Common myeloid progenitor, CD34-positive (primary cell): ENCODE results near the gene PLCL1.
A peak's percentile ranks its signal among the peaks of the same experiment; 100 is the strongest.

Experiments
- CTCF ChIA-PET: fragments of 350-600 bp; sonication (Branson Sonifier 250); formaldehyde crosslinking; loops from one replicate; lab custom pipeline; 2021; ENCODE audit warnings: antibody characterized with exemption; lab: Charles Lee
- POLR2A ChIA-PET: fragments of 350-600 bp; sonication (Branson Sonifier 250); formaldehyde crosslinking; loops from one replicate; lab custom pipeline; 2021; ENCODE audit warnings: antibody characterized with exemption; lab: Charles Lee
- DNase-seq, 3 donors: peaks; one replicate each; pipeline versions ENCODE4 v3.0.0 to v3.0.0-alpha.2; 2013
- H3K27ac ChIP-seq, 2 experiments: 1 replicate in 1 of 2; 2 replicates in 1 of 2; pipeline ENCODE4 v1.7.0; 2013; ENCODE audit warnings: inconsistent platforms in 2 of 2, low read length in 2 of 2, mild to moderate bottlenecking in 2 of 2, low read depth in 1 of 2, moderate library complexity in 1 of 2; ENCODE audit not compliant: severe bottlenecking in 2 of 2, insufficient read depth in 1 of 2, poor library complexity in 1 of 2
- H3K27me3 ChIP-seq, 5 experiments: replicated peaks in 2 of 5; 1 replicate in 3 of 5; 2 replicates in 2 of 5; pipeline versions ENCODE4 v1.6.1 to v1.7.0; 2013; ENCODE audit warnings: low read length in 4 of 5, mild to moderate bottlenecking in 2 of 5, moderate library complexity in 2 of 5, inconsistent platforms in 1 of 5; ENCODE audit not compliant: insufficient read depth in 5 of 5, control insufficient read depth in 4 of 5
- H3K36me3 ChIP-seq, 4 experiments: 1 replicate in 2 of 4; 2 replicates in 2 of 4; pipeline versions ENCODE4 v1.6.1 to v1.7.0; 2013; ENCODE audit warnings: low read length in 3 of 4, control low read depth in 1 of 4, mild to moderate bottlenecking in 1 of 4; ENCODE audit not compliant: control insufficient read depth in 4 of 4, insufficient read depth in 4 of 4
- H3K4me1 ChIP-seq, 4 experiments: 1 replicate in 3 of 4; 2 replicates in 1 of 4; pipeline versions ENCODE4 v1.6.1 to v1.7.1; 2013; ENCODE audit warnings: low read length in 3 of 4, mild to moderate bottlenecking in 3 of 4, control low read depth in 1 of 4, inconsistent platforms in 1 of 4, moderate library complexity in 1 of 4; ENCODE audit not compliant: control insufficient read depth in 4 of 4, insufficient read depth in 4 of 4; ENCODE audit errors: control extremely low read depth in 1 of 4
- H3K4me3 ChIP-seq, 7 experiments: 1 replicate in 4 of 7; 2 replicates in 3 of 7; pipeline versions ENCODE4 v1.5.1 to v1.7.0; 2013; ENCODE audit warnings: mild to moderate bottlenecking in 7 of 7, low read length in 6 of 7, moderate library complexity in 6 of 7, inconsistent platforms in 2 of 7, low read depth in 2 of 7, control low read depth in 1 of 7; ENCODE audit not compliant: insufficient read depth in 4 of 7, control insufficient read depth in 1 of 7; ENCODE audit errors: extremely low read depth in 1 of 7
- H3K9me3 ChIP-seq, 5 experiments: 1 replicate in 4 of 5; 2 replicates in 1 of 5; pipeline versions ENCODE4 v1.6.1 to v1.7.1; 2013; ENCODE audit warnings: low read length in 4 of 5, mild to moderate bottlenecking in 2 of 5, inconsistent platforms in 1 of 5, low read depth in 1 of 5, moderate library complexity in 1 of 5; ENCODE audit not compliant: control insufficient read depth in 4 of 5, insufficient read depth in 2 of 5; ENCODE audit errors: control extremely low read depth in 1 of 5
- WGBS: methylation state at CpG from one replicate; pipeline ENCODE4 v1.1.5; 2013; ENCODE audit not compliant: insufficient coverage; 5-methylcytosine and 5-hydroxymethylcytosine counted together

The PLCL1 gene

GRCh38 chr2:197891897-197892442 is 87.6 kb downstream of the PLCL1 start:
- WGBS = 99% methylated on average over 6 of the region's 7 CpGs
- DNase-seq = no peak
- peaks cover 0 to 20% (median 8%) of the 10 kb centered on the region in 4 experiments for H3K4me1 ChIP-seq
- CTCF ChIA-PET = no interaction called here
- no peak overlapping the region for H3K4me3 ChIP-seq
- H3K36me3 ChIP-seq = no peaks in the 10 kb centered on the region
- no peaks in the 10 kb centered on the region for H3K9me3 ChIP-seq
- POLR2A ChIA-PET = interaction anchor here (0.6 kb wide), 1 partner anchor 26 kb away, joined by 3 read pairs; no protein-coding TSS in a partner anchor
- H3K27ac ChIP-seq = no peak overlapping the region
- H3K27me3 ChIP-seq = no peaks in the 10 kb centered on the region

GRCh38 chr2:197893403-197894177 is 89.2 kb downstream of the PLCL1 start:
- H3K36me3 ChIP-seq = no peaks in the 10 kb centered on the region
- no peak overlapping the region for H3K27ac ChIP-seq
- H3K4me3 ChIP-seq = no peak overlapping the region
- DNase-seq = no peak
- H3K9me3 ChIP-seq = no peaks in the 10 kb centered on the region
- peaks cover 0 to 3% (median 0%) of the 10 kb centered on the region in 5 experiments for H3K27me3 ChIP-seq
- WGBS = 98% methylated on average over 4 of the region's 6 CpGs
- CTCF ChIA-PET = interaction anchor here (1.1 kb wide), 1 partner anchor 15 kb away, joined by 3 read pairs; no protein-coding TSS in a partner anchor
- H3K4me1 ChIP-seq = peaks cover 0 to 16% (median 8%) of the 10 kb centered on the region in 4 experiments
- POLR2A ChIA-PET = no interaction called here

GRCh38 chr2:197894751-197895274 is 90.4 kb downstream of the PLCL1 start:
- POLR2A ChIA-PET = no interaction called here
- CTCF ChIA-PET = interaction anchor here (1.1 kb wide), 1 partner anchor 14 kb away, joined by 3 read pairs; no protein-coding TSS in a partner anchor
- H3K27ac ChIP-seq = no peak overlapping the region

GRCh38 chr2:197897960-197898678 is 93.7 kb downstream of the PLCL1 start:
- H3K9me3 ChIP-seq = no peaks in the 10 kb centered on the region
- WGBS = 100% methylated on average over 3 of the region's 4 CpGs
- DNase-seq = no peak
- POLR2A ChIA-PET = no interaction called here
- no peak overlapping the region for H3K27ac ChIP-seq
- H3K27me3 ChIP-seq = peaks cover 0 to 19% (median 5%) of the 10 kb centered on the region in 5 experiments
- no peak overlapping the region for H3K4me3 ChIP-seq
- no peaks in the 10 kb centered on the region for H3K36me3 ChIP-seq
- CTCF ChIA-PET = no interaction called here
- H3K4me1 ChIP-seq = peaks cover 0 to 7% (median 5%) of the 10 kb centered on the region in 4 experiments

More at GRCh38 chr2:197894751-197895274, 90.4 kb downstream of the PLCL1 start:
- H3K36me3 ChIP-seq = no peaks in the 10 kb centered on the region
- no peaks in the 10 kb centered on the region for H3K9me3 ChIP-seq
- H3K27me3 ChIP-seq = peaks cover 0 to 3% (median 0%) of the 10 kb centered on the region in 5 experiments
- peaks cover 0 to 10% (median 6%) of the 10 kb centered on the region in 4 experiments for H3K4me1 ChIP-seq
- WGBS = 100% methylated on average over 1 of the region's 2 CpGs
- peak; percentile 9 to 57 (median 54) for DNase-seq
- H3K4me3 ChIP-seq = no peak overlapping the region

GRCh38 chr2:197904446-197904845 is 100.1 kb downstream of the PLCL1 start:
- H3K4me3 ChIP-seq = no peak overlapping the region
- ChIA-PET CTCF (no interaction called here), POLR2A (no interaction called here)
- WGBS = 30% methylated on average over 2 of the region's 2 CpGs
- no peaks in the 10 kb centered on the region for H3K9me3 ChIP-seq
- peaks cover 0 to 19% (median 10%) of the 10 kb centered on the region in 5 experiments for H3K27me3 ChIP-seq
- peaks cover 0 to 3% (median 1%) of the 10 kb centered on the region in 4 experiments for H3K4me1 ChIP-seq
- no peaks in the 10 kb centered on the region for H3K36me3 ChIP-seq
- no peak overlapping the region for H3K27ac ChIP-seq
- DNase-seq = peak in 1 of 3 donors; percentile 7

GRCh38 chr2:197908156-197908555 is 103.8 kb downstream of the PLCL1 start:
- no peaks in the 10 kb centered on the region for H3K36me3 ChIP-seq
- H3K4me3 ChIP-seq = no peak overlapping the region
- no peaks in the 10 kb centered on the region for H3K9me3 ChIP-seq
- ChIA-PET POLR2A (no interaction called here), CTCF (interaction anchor here (1.1 kb wide), 1 partner anchor 14 kb away, joined by 3 read pairs; no protein-coding TSS in a partner anchor)
- DNase-seq = no peak
- peaks cover 0 to 5% (median 2%) of the 10 kb centered on the region in 4 experiments for H3K4me1 ChIP-seq
- peaks cover 0 to 12% (median 4%) of the 10 kb centered on the region in 5 experiments for H3K27me3 ChIP-seq
- H3K27ac ChIP-seq = no peak overlapping the region
- WGBS = 100% methylated on average over 3 of the region's 3 CpGs
